ENCODE data around the gene ANKRD36C. TPM values are rescaled to one million over a fixed set of nuclear protein-coding genes. Genes with fewer than 3 reads are reported as not detected.
"Not testable (repeated sequence)": the region's sequence is repeated elsewhere in the genome, so short reads cannot be mapped to it uniquely, and the experiment has no call there.

ANKRD36C gene
- total RNA-seq, 2 experiments from 2014 or later, result 37.4 to 41.5 TPM

DNA sequence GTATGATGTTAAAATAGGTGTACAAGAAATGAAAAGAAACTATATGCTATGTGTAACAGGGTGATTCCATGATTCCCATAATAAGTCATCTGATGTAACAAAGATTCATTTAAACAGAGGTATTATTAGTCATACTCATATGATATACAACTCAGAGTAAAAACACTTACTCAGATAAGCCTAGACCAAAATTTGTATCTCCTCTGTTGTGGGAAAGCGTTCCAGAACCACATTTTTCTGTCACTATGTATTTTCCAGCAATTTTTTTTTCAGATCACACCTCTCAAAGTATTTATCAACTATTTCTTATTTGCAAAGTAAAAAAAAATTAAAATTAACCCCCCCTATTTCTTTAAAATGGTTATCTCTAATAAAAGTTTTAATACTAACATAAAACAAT, 43.6 kb downstream of the ANKRD36C start:
- DNase-seq; H3K9me3 Mint-ChIP-seq; H3K27ac Mint-ChIP-seq; ATAC-seq; H3K4me3 Mint-ChIP-seq; H3K4me1 Mint-ChIP-seq (ENCODE audit: low read depth); CTCF ChIA-PET; POLR2A ChIA-PET; H3K27me3 Mint-ChIP-seq; intact Hi-C loops (cut with micrococcal nuclease): not testable (repeated sequence)
- H3K36me3 Mint-ChIP-seq (ENCODE audit: low read depth), result peaks cover 16% of the 10 kb centered on the region

DNA sequence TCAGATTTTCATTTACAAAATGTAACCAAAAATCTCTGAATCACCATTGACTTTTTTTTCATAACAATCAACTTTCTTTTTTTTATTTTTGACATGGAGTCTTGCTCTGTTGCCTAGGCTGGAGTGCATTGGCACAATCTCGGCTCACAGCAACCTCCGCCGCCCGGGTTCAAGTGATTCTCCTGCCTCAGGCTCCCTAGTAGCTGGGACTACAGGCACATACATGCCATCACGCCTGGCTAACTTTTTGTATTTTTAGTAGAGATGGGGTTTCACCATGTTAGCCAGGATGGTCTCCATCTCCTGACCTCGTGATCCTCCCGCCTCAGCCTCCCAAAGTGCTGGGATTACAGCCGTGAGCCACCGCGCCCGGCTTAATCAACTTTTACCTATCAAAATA, 51.7 kb downstream of the ANKRD36C start:
- intact Hi-C loops (cut with micrococcal nuclease); ATAC-seq; H3K27me3 Mint-ChIP-seq: not testable (repeated sequence)

DNA sequence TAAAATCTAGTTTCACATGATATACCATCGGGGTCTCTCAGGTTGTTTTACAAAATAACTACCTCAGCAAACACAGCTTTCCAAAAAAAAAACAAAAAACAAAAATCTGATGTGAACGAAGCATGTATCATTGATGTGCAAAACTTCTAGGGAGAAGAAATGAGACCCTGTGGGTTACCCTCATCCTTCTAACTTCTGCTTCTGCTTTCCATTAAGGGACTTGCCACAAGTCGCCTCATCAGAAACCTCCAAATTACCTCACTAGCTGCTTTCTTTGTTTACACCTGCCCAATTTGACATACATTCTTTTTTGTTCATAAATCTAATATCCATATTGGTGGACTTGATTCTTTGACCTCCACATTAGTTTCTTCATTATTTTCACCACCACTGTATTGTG, 60.9 kb downstream of the ANKRD36C start:
- CTCF ChIA-PET; H3K27me3 Mint-ChIP-seq; H3K4me3 Mint-ChIP-seq; intact Hi-C loops (cut with micrococcal nuclease); ATAC-seq; H3K27ac Mint-ChIP-seq; POLR2A ChIA-PET; H3K9me3 Mint-ChIP-seq; DNase-seq; H3K4me1 Mint-ChIP-seq (ENCODE audit: low read depth): not testable (repeated sequence)
- peaks cover 26% of the 10 kb centered on the region for H3K36me3 Mint-ChIP-seq (ENCODE audit: low read depth)

More for the DNA sequence above, 51.7 kb downstream of the ANKRD36C start:
- DNase-seq; H3K27ac Mint-ChIP-seq; H3K4me3 Mint-ChIP-seq; H3K9me3 Mint-ChIP-seq; CTCF ChIA-PET; H3K4me1 Mint-ChIP-seq (ENCODE audit: low read depth); POLR2A ChIA-PET: not testable (repeated sequence)
- peaks cover 11% of the 10 kb centered on the region for H3K36me3 Mint-ChIP-seq (ENCODE audit: low read depth)

DNA sequence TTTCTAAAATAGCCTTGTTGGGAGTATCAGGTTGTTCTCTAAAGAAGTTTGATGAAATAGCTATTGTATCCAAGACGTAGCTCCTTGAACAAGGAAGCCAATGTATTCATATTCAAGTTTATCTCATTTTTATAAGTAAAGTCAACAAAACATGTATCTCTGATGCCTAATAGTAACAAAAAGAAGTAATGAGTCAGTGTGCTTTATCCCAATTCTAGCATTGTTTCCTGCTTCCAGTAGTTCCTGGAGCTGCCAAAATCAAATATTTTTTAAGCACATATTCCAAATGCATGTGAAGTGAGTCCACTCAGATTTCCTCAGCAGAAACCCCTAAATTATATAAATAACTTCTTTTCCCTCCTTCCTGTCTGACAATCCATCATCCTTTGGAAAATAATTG, 74.6 kb downstream of the ANKRD36C start:
- POLR2A ChIA-PET; intact Hi-C loops (cut with micrococcal nuclease); DNase-seq; H3K4me1 Mint-ChIP-seq (ENCODE audit: low read depth); ATAC-seq; H3K4me3 Mint-ChIP-seq; H3K9me3 Mint-ChIP-seq; H3K27me3 Mint-ChIP-seq; H3K27ac Mint-ChIP-seq: not testable (repeated sequence)
- H3K36me3 Mint-ChIP-seq (ENCODE audit: low read depth), result peaks cover 45% of the 10 kb centered on the region
- CTCF ChIA-PET, result interaction anchor here (0.7 kb wide), 1 partner anchor 212 kb away, joined by 3 read pairs; no protein-coding TSS in a partner anchor

DNA sequence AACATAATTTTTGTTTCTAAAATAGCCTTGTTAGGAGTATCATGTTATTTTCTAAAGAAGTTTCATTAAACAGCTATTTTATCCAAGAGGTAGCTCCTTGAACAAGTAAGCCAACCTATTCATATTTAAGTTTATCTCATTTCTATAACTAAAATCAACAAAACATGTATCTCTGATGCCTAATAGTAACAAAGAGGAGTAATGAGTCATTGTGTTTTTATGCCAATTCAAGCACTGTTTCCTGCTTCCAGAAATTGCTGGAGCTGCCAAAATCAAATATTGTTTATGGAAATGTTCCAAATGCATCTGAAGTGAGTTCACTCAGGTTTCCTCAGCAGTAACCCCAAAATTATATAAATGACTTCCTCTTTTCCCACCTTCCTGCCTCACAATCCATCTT, 76.5 kb downstream of the ANKRD36C start:
- ATAC-seq; DNase-seq; H3K9me3 Mint-ChIP-seq; H3K4me1 Mint-ChIP-seq (ENCODE audit: low read depth); H3K4me3 Mint-ChIP-seq; H3K27me3 Mint-ChIP-seq; CTCF ChIA-PET; intact Hi-C loops (cut with micrococcal nuclease); H3K27ac Mint-ChIP-seq; POLR2A ChIA-PET: not testable (repeated sequence)
- H3K36me3 Mint-ChIP-seq (ENCODE audit: low read depth), result peaks cover 48% of the 10 kb centered on the region

DNA sequence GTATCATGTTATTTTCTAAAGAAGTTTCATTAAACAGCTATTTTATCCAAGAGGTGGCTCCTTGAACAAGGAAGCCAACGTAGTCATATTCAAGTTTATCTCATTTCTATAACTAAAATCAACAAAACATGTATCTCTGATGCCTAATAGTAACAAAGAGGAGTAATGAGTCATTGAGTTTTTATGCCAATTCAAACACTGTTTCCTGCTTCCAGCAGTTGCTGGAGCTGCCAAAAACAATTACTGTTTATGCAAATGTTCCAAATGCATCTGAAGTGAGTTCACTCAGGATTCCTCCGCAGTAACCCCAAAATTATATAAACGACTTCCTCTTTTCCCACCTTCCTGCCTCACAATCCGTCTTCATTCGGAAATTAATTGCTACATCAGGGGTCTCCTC, 80.2 kb downstream of the ANKRD36C start:
- H3K27me3 Mint-ChIP-seq; H3K27ac Mint-ChIP-seq; H3K4me1 Mint-ChIP-seq (ENCODE audit: low read depth); POLR2A ChIA-PET; H3K4me3 Mint-ChIP-seq; ATAC-seq; intact Hi-C loops (cut with micrococcal nuclease); DNase-seq; CTCF ChIA-PET; H3K9me3 Mint-ChIP-seq: not testable (repeated sequence)
- H3K36me3 Mint-ChIP-seq (ENCODE audit: low read depth), result peaks cover 31% of the 10 kb centered on the region

DNA sequence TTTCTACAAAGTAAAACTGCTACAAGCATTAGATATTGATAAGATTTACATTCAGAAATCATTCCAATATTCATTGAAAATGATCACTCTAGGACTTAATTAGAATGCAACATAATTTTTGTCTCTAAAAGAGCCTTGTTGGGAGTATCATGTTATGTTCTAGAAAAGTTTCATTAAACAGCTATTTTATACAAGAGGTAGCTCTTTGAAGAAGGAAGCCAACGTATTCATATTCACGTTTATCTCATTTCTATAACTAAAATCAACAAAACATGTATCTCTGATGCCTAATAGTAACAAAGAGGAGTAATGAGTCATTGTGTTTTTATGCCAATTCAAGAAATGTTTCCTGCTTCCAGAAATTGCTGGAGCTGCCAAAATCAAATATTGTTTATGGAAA, 97.2 kb downstream of the ANKRD36C start:
- H3K9me3 Mint-ChIP-seq; H3K4me3 Mint-ChIP-seq; H3K4me1 Mint-ChIP-seq (ENCODE audit: low read depth); POLR2A ChIA-PET; intact Hi-C loops (cut with micrococcal nuclease); ATAC-seq; H3K27me3 Mint-ChIP-seq; H3K27ac Mint-ChIP-seq; CTCF ChIA-PET; DNase-seq: not testable (repeated sequence)
- H3K36me3 Mint-ChIP-seq (ENCODE audit: low read depth), result peaks cover 15% of the 10 kb centered on the region

DNA sequence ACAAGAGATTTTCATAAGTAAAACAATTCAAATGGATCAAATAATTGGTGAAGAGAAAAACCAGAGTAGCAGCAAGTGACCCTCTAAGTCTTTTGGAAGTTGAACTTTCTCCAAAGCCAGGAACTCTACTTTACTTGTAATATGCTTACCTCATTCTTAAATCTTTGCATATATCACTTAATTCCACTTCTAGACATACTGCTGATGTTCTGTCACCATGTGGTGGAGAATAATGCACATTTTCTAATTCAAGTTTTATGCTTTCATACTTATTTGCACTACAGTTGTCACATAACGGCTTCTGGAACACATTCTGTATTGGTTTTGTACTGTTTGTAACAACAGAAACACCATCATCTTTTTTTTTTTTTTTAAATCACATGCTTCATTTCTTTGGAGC, 123.7 kb downstream of the ANKRD36C start:
- POLR2A ChIA-PET; H3K27ac Mint-ChIP-seq; H3K4me1 Mint-ChIP-seq (ENCODE audit: low read depth); CTCF ChIA-PET; intact Hi-C loops (cut with micrococcal nuclease); H3K9me3 Mint-ChIP-seq; DNase-seq; H3K27me3 Mint-ChIP-seq; H3K4me3 Mint-ChIP-seq; ATAC-seq: not testable (repeated sequence)
- peaks cover 10% of the 10 kb centered on the region for H3K36me3 Mint-ChIP-seq (ENCODE audit: low read depth)

DNA sequence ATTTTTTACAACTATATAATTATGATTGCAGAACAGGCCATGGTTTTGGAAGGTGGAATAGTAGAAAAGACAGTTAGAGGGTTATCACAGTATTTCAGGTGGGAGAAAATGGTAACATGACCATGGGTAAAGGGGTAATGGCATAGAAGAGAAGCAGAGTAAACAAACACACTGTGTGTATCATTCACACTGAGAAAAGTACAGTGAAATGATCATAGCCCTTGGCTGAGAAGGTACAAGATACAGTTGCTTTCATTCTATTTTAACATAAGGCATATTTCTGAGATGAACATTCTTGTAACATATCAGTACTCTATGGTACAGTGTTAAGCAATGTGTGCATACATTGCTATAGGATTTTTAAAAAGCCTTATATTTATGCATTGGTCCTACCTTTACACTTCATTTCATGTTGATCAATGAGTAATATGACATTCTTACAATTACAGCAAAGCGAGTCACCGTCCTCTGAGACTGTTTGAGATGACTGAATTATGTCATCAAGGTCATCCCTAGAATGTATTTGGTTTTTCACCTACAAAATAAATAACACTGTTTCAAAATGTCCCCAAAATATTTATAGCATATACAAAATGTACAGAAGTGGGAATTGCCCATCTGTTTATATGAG, 124.5 kb downstream of the ANKRD36C start:
- H3K27me3 Mint-ChIP-seq; H3K4me1 Mint-ChIP-seq (ENCODE audit: low read depth); H3K9me3 Mint-ChIP-seq; ATAC-seq; intact Hi-C loops (cut with micrococcal nuclease); H3K4me3 Mint-ChIP-seq; H3K27ac Mint-ChIP-seq; CTCF ChIA-PET; POLR2A ChIA-PET; DNase-seq: not testable (repeated sequence)
- H3K36me3 Mint-ChIP-seq (ENCODE audit: low read depth), result peaks cover 10% of the 10 kb centered on the region

DNA sequence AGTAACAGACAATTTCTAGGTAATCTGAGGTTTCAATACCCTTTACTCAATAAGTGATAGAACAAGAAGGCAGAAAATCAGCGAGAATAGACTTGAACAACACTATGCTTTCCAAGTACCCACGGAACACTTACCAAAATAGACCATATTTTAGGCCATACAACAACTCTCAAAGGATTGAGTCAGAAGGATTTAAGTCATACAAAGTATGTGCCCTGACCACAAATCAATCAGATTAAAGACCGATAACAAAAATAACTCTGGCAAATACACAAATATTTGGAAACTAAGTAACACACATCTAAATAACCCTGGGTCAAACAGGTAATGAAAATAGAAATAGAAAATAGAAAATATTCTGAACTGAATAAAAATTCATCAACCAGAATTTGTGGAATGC, 129.5 kb downstream of the ANKRD36C start:
- H3K4me3 Mint-ChIP-seq; POLR2A ChIA-PET; H3K27ac Mint-ChIP-seq; DNase-seq; H3K4me1 Mint-ChIP-seq (ENCODE audit: low read depth); CTCF ChIA-PET; H3K9me3 Mint-ChIP-seq; H3K27me3 Mint-ChIP-seq; ATAC-seq; intact Hi-C loops (cut with micrococcal nuclease): not testable (repeated sequence)
- H3K36me3 Mint-ChIP-seq (ENCODE audit: low read depth), result peaks cover 14% of the 10 kb centered on the region

Data from activated CD8-positive, alpha-beta T cell treated with anti-CD3 and anti-CD28 coated beads for 36 hours (primary cell).